ENCODE results near the gene CRHR1.
"Not testable (repeated sequence)": the region's sequence is repeated elsewhere in the genome, so short reads cannot be mapped to it uniquely, and the experiment has no call there.

CRHR1 gene

GRCh38 chr17:45855691-45856336 lies 71.7 kb downstream of the CRHR1 start:
- in situ Hi-C loops (cut with HindIII; ENCODE audit: low sequenced_read_pairs), result loop anchor here (10.0 kb wide), 1 partner anchor 221 kb away; no protein-coding TSS in a partner anchor

DNA sequence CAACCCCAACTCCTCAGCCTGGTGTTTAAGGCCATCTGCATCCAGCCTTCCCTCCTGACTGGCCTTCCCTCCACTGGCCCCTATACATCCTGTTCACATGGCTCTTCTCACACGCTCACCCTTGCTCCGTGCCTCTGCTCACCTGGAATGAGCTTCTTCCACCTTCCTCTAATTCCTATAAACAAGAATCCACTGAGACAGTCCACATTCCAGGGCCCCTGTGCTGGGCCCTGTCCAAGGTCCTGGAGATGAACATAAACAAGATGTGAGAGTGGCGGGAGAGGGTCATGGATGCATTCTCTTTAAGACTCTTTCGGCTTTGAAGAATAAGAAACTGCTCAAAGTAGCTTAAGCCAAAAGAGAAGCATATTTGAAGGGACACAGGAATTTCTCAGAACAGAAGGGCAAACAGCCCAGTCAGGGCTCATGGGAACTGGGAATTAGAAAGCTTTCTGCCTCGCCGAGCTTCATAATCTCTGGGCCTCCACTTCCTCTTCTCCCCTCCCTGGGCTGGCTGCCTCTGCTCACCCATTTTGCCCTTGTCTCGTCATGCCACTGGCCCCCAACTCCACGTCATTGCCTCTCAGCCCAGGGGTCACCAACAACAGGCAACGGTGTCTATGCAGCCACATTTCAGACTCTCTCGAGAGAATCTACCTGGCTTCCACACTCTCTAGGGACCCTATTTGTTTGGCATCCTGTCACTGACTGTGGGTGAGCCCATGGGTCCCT lies 74.0 kb downstream of the CRHR1 start:
- in situ Hi-C loops (cut with HindIII; ENCODE audit: low sequenced_read_pairs), result loop anchor here (10.0 kb wide), 1 partner anchor 223 kb away; no protein-coding TSS in a partner anchor

GRCh38 chr17:45861165-45861564 lies 77.0 kb downstream of the CRHR1 start:
- in situ Hi-C loops (cut with HindIII; ENCODE audit: low sequenced_read_pairs), result no loop called here

GRCh38 chr17:45862127-45862526 lies 78.0 kb downstream of the CRHR1 start:
- in situ Hi-C loops (cut with HindIII; ENCODE audit: low sequenced_read_pairs), result not testable (repeated sequence)

GRCh38 chr17:45863857-45864654 lies 79.9 kb downstream of the CRHR1 start:
- in situ Hi-C loops (cut with HindIII; ENCODE audit: low sequenced_read_pairs), result no loop called here

GRCh38 chr17:45867171-45867570 lies 83.1 kb downstream of the CRHR1 start:
- in situ Hi-C loops (cut with HindIII; ENCODE audit: low sequenced_read_pairs), result loop anchor here (5.0 kb wide), 1 partner anchor 80 kb away; no protein-coding TSS in a partner anchor

DNA sequence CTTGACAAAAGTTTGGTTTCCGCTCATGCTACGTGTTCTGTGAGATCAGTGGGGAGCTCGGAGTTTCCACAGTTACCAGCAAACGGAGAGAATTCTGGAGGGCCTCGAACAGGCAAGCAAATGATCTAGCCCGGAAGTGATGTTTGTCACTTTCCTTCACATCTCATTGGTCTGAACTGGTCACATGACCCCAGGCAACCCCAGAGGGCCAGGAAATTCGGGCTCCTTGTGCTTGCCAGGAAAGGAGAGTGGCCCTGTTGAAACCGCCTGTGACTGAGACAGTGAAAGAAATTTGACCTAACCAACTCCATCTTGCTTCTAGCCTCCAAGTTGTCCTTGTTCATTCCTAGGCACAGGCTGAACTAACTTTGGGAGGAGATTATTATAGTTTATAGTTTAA lies 83.6 kb downstream of the CRHR1 start:
- in situ Hi-C loops (cut with HindIII; ENCODE audit: low sequenced_read_pairs), result loop anchor here (5.0 kb wide), 1 partner anchor 80 kb away; no protein-coding TSS in a partner anchor

DNA sequence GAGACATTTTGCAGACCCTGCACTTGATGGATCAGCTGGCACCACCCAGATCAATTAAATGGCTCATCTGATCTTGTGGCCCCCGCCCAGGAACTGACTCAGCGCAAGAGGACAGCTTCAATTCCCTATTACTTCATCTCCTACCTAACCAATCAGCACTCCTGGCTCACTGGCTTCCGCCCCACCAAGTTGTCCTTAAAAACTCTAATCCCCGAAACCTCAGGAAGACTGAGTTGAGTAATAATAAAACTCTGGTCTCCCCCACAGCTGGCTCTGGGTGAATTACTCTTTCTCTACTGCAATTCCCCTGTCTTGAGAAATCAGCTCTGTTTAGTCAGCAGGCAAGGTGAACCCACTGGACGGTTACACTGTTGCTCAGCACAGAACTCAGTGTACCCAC lies 84.2 kb downstream of the CRHR1 start:
- in situ Hi-C loops (cut with HindIII; ENCODE audit: low sequenced_read_pairs), result loop anchor here (5.0 kb wide), 1 partner anchor 79 kb away; no protein-coding TSS in a partner anchor

DNA sequence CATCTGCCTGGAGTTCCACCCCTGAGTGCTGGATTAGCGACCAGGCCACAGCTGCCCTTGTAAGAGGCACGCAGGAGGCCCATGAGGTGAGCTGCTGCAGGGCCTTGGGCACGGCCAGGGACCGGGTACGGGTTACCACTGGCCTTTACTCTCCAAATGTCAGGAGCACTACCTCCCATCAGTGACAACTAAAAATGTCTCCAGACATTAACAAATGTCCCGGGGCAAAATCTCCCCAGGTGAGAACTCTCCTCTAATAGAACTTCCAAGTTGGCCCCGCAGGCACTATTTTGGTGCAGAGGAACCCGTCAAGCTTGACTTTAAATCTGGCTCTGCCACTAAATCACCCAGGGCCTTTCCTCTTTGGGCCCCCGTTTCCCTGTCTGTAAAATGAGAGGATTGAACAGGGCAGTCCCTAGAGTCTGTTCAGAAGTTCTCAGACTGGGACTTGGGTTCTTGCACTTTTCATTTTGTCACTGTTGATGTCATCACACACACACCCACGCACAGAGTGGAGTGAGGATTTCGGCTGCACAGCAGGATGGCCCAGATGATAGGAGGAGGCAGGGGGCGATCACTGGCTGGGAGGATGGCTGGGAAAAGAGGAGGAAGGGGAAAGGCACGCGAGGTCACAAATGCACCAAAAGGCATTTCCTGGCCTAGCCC lies 85.7 kb downstream of the CRHR1 start:
- in situ Hi-C loops (cut with HindIII; ENCODE audit: low sequenced_read_pairs), result loop anchor here (5.0 kb wide), 1 partner anchor 77 kb away; no protein-coding TSS in a partner anchor

GRCh38 chr17:45870342-45870974 lies 86.3 kb downstream of the CRHR1 start:
- in situ Hi-C loops (cut with HindIII; ENCODE audit: low sequenced_read_pairs), result no loop called here

GRCh38 chr17:45871718-45872117 lies 87.6 kb downstream of the CRHR1 start:
- in situ Hi-C loops (cut with HindIII; ENCODE audit: low sequenced_read_pairs), result no loop called here

GRCh38 chr17:45873728-45874127 lies 89.6 kb downstream of the CRHR1 start:
- in situ Hi-C loops (cut with HindIII; ENCODE audit: low sequenced_read_pairs), result no loop called here

DNA sequence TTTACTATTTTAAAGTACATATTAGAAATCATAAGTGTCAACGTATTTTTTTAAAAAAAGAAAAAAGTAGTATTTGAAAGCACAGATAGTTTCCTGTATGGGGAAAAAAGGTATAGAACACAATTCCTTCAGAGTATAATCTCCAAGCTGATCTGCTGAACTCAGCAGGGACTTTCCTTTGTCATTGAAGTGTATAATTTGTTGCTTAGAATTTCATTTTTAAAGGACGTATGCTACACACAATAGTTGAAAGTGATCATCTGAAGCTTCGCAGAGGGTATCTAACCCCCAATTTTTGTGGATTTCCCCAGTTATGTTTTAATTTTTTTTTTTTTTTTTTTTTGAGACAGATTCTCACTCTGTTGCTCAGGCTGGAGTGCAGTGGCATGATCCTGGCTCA lies 90.0 kb downstream of the CRHR1 start:
- in situ Hi-C loops (cut with HindIII; ENCODE audit: low sequenced_read_pairs), result no loop called here

- in situ Hi-C loops (cut with HindIII; ENCODE audit: low sequenced_read_pairs), result no loop called here
Observed at GRCh38 chr17:45876539-45876938, 92.4 kb downstream of the CRHR1 start.

- in situ Hi-C loops (cut with HindIII; ENCODE audit: low sequenced_read_pairs), result no loop called here
Observed at GRCh38 chr17:45877467-45877866, 93.3 kb downstream of the CRHR1 start.

- in situ Hi-C loops (cut with HindIII; ENCODE audit: low sequenced_read_pairs), result no loop called here
Observed at GRCh38 chr17:45883063-45883462, 98.9 kb downstream of the CRHR1 start.

Data from endothelial cell of hepatic sinusoid (primary cell).